ENCODE results near the gene IMPDH1. TPM values are rescaled to one million over a fixed set of nuclear protein-coding genes. Genes with fewer than 3 reads are reported as not detected.

The IMPDH1 gene
- total RNA-seq, 1 donor from 2014 or later = 52.3 TPM

DNA sequence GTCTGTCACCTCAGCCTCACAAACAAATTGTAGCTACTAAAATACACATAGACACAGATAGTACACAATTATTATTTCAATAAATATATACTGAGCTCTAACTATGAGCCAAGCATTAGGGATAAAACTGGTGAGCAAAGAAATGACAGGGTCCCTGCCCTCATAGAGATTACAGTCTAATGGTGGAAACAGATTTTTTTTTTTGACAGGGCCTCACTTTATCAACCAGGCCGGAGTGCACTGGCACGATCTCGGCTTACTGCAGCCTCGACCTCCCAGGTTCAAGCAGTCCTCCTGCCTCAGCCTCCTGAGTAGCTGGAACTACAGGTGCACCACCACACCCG is 65.4 kb downstream of the IMPDH1 start:
- peaks cover 30% of the 10 kb centered on the region for H3K4me1 ChIP-seq
- intact Hi-C loops (cut with DNase I) = no loop called here
- TF ChIP-seq POLR2A (IDR thresholded peaks at IDR 0.05) = no peak
- H3K27ac ChIP-seq = no peak overlapping the region
- no peak for DNase-seq (ENCODE audit: extremely low spot score in 2 of 2)
- H3K9me3 ChIP-seq = no peaks in the 10 kb centered on the region
- H3K27me3 ChIP-seq = no peaks in the 10 kb centered on the region
- H3K36me3 ChIP-seq = peaks cover 0 to 1% of the 10 kb centered on the region in 2 donors
- H3K4me3 ChIP-seq = no peak overlapping the region

DNA sequence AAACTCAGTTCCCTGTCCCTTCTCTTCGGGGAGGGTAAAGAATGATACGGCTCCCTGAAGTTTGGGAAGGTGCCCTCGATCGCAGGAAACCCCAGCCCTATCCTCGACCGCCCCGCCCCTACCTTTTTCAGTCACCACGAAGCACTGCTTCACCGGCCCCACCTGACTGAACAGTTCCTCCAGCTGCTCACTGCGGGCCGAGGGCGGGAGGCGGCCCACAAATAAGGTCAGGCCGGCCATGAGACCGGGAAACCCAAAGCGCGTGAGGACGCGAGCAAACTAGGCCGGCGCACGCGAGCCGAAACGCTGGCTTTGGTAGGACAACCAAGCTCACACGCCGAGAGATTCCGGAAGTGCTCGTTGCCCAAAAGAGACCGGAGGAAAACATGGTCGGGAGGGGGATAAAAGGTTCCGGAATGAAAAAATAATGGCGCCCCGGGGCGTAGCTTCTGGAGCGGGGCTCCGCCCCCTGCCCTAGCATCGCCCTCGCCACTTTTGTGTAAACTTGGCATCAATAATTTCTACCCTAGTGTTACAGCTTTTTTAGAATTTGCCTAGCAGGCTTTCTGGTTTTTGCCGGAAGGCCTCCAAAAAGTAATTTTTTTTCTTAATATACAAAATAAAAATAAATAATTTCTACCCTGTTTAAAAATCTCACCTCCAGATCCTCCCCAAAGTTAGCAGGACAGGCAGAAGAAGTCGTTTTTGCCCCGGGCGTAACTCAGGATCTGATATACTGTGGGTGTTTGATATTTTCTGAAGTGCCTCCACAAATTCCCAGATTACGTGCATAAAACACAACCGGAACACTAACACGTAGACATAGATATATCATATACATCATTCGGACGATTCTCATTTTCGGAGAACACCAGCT is 66.0 kb downstream of the IMPDH1 start, which contains the start of gene RBM28:
Gene RBM28 (minus strand): TSS at position 355 of the 877 bp plus-strand sequence. CDS start 115 bp downstream, at position 240.
- peak within 1 kb of the TSS; percentile 76 for H3K27ac ChIP-seq
- DNase-seq (ENCODE audit: extremely low spot score in 2 of 2) = no peak
- peak within 1 kb of the TSS; percentile 79 to 81 for H3K4me3 ChIP-seq
- no peaks in the 10 kb centered on the region for H3K27me3 ChIP-seq
- no peaks in the 10 kb centered on the region for H3K9me3 ChIP-seq
- intact Hi-C loops (cut with DNase I) = no loop called here
- H3K4me1 ChIP-seq = peaks cover 30% of the 10 kb centered on the region
- H3K36me3 ChIP-seq = peaks cover 0 to 7% of the 10 kb centered on the region in 2 donors
- TF ChIP-seq POLR2A (IDR thresholded peaks at IDR 0.05) = peak in 1 of 2 donors; percentile 20
- peak; percentile 84 to 95 for TF ChIP-seq POLR2AphosphoS5 (IDR thresholded peaks at IDR 0.05; ENCODE audit: insufficient read depth in 1 of 2, low read depth in 1 of 2)
- TF ChIP-seq, protein P1, sequence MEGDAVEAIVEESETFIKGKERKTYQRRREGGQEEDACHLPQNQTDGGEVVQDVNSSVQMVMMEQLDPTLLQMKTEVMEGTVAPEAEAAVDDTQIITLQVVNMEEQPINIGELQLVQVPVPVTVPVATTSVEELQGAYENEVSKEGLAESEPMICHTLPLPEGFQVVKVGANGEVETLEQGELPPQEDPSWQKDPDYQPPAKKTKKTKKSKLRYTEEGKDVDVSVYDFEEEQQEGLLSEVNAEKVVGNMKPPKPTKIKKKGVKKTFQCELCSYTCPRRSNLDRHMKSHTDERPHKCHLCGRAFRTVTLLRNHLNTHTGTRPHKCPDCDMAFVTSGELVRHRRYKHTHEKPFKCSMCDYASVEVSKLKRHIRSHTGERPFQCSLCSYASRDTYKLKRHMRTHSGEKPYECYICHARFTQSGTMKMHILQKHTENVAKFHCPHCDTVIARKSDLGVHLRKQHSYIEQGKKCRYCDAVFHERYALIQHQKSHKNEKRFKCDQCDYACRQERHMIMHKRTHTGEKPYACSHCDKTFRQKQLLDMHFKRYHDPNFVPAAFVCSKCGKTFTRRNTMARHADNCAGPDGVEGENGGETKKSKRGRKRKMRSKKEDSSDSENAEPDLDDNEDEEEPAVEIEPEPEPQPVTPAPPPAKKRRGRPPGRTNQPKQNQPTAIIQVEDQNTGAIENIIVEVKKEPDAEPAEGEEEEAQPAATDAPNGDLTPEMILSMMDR (IDR thresholded peaks at IDR 0.05) = no peak

Small RNA genes within 50 kb of the gene (small RNA-seq; reads per million reads assigned to genes)
- not detected for gene AC010655.1
- not detected for gene RNU7-27P
- not detected for gene RNU7-54P

Other genes with a start within 250 kb of the IMPDH1 start
- gene LEP, start 168.7 kb downstream of the IMPDH1 start, total RNA-seq = 7.4 TPM
- 20.9 TPM for gene RBM28, start 66.1 kb downstream of the IMPDH1 start, total RNA-seq
- gene PRRT4, start 48.3 kb downstream of the IMPDH1 start, total RNA-seq = 7.6 TPM
- gene HILPDA, start 45.9 kb upstream of the IMPDH1 start, total RNA-seq = 46.4 TPM
- 18.4 TPM for gene METTL2B, start 66.8 kb upstream of the IMPDH1 start, total RNA-seq

All from vagina (tissue), 2 donors.